Mucosa of rectum (tissue), 2 donors: ENCODE data around the gene RFX8.
"Not testable (repeated sequence)": the region's sequence is repeated elsewhere in the genome, so short reads cannot be mapped to it uniquely, and the experiment has no call there.

ENCODE experiments used
- H3K27ac ChIP-seq, 2 donors: one replicate each; pipeline ENCODE4 v1.7.0; 2013; ENCODE audit warnings: inconsistent platforms in 2 of 2, low read depth in 2 of 2, low read length in 2 of 2
- H3K27me3 ChIP-seq, 2 donors: one replicate each; pipeline ENCODE4 v1.7.0; 2013; ENCODE audit warnings: low read length in 2 of 2; ENCODE audit not compliant: control insufficient read depth in 2 of 2, insufficient read depth in 2 of 2
- H3K36me3 ChIP-seq, 2 donors: one replicate each; pipeline ENCODE4 v1.7.0; 2013; ENCODE audit warnings: low read length in 2 of 2; ENCODE audit not compliant: control insufficient read depth in 2 of 2, insufficient read depth in 2 of 2
- H3K4me1 ChIP-seq, 2 donors: one replicate each; pipeline ENCODE4 v1.7.0; 2013; ENCODE audit warnings: low read length in 2 of 2, mild to moderate bottlenecking in 1 of 2; ENCODE audit not compliant: control insufficient read depth in 2 of 2, insufficient read depth in 2 of 2
- H3K4me3 ChIP-seq, 2 donors: one replicate each; pipeline ENCODE4 v1.7.0; 2013; ENCODE audit warnings: low read length in 2 of 2
- H3K9ac ChIP-seq, 2 donors: one replicate each; pipeline ENCODE4 v1.7.0; 2013; ENCODE audit warnings: low read length in 2 of 2, low read depth in 1 of 2, mild to moderate bottlenecking in 1 of 2
- H3K9me3 ChIP-seq, 2 donors: one replicate each; pipeline ENCODE4 v1.7.0; 2013; ENCODE audit warnings: low read length in 2 of 2; ENCODE audit not compliant: control insufficient read depth in 2 of 2
- donor health status: healthy.
- donor health status: Normal muscosa, but diverticular disease.

Gene RFX8

DNA sequence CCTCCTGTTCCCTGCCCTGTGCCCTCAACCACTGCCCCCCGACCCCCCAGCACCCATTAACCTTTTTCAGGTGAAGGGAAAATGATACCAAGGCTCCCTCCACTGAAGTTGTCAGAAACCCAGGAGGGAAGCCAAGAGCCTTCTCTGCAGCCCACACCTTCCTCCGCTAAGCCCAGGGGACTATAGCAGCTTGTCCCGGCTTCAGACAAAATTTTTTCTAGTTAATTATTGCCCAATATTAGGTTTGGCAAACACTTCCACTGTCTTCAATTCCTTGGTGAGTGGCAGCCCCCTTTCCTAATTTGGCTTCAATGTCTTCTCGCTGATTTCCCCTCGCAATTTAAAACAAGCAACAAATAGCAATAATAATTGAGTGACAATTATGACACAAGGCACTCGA is 23.9 kb downstream of the RFX8 start:
- H3K4me3 ChIP-seq, result no peak overlapping the region
- no peaks in the 10 kb centered on the region for H3K27me3 ChIP-seq
- no peak overlapping the region for H3K9ac ChIP-seq
- no peaks in the 10 kb centered on the region for H3K4me1 ChIP-seq
- H3K9me3 ChIP-seq, result no peaks in the 10 kb centered on the region
- no peaks in the 10 kb centered on the region for H3K36me3 ChIP-seq
- H3K27ac ChIP-seq, result no peak overlapping the region

DNA sequence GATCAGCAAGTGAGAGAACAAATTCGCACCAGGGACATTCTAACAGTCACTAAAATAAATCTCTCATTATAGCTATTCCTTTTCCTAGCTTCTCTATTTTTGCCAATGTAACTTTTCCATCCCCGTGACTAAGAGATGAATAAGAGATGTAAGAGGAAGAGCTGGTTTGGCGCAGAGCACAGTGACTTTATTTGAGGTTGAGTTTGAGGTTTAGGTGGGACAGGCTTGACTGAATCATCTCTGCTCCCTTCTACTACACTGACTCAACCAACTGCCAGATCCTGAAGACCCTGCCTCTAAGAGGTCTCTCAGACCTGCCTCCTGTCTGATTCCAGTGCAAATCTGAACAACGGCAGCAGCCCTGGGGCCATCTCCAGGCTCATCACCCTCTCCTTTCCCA is 28.0 kb downstream of the RFX8 start:
- H3K9me3 ChIP-seq, result no peaks in the 10 kb centered on the region
- no peaks in the 10 kb centered on the region for H3K27me3 ChIP-seq
- no peak overlapping the region for H3K4me3 ChIP-seq

DNA sequence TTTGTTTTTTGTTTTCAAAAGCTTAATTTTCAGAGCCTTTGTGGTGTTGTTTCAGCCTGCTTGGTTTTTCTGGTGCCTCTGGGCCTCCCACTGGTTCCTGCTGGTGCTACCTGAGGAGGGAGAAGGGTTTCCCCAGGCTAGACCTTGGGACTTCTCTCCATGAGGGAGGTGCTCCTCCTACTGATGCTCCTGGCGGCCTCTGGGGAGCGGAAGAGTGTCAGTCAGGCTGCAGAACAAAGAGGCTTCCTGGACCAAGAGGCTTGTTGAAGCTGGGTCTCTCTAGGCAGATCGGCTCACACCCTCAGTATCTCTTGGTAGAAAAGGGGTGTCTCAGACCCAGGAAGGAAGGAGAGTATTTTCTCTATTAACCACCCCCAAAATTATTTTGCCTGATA is 32.2 kb downstream of the RFX8 start:
- no peak overlapping the region for H3K4me3 ChIP-seq
- no peak overlapping the region for H3K27ac ChIP-seq
- H3K9ac ChIP-seq, result no peak overlapping the region
- H3K27me3 ChIP-seq, result no peaks in the 10 kb centered on the region
- H3K4me1 ChIP-seq, result no peaks in the 10 kb centered on the region
- no peaks in the 10 kb centered on the region for H3K36me3 ChIP-seq
- no peaks in the 10 kb centered on the region for H3K9me3 ChIP-seq

More for the DNA sequence above, 28.0 kb downstream of the RFX8 start:
- no peaks in the 10 kb centered on the region for H3K4me1 ChIP-seq
- no peak overlapping the region for H3K9ac ChIP-seq
- no peak overlapping the region for H3K27ac ChIP-seq
- no peaks in the 10 kb centered on the region for H3K36me3 ChIP-seq

DNA sequence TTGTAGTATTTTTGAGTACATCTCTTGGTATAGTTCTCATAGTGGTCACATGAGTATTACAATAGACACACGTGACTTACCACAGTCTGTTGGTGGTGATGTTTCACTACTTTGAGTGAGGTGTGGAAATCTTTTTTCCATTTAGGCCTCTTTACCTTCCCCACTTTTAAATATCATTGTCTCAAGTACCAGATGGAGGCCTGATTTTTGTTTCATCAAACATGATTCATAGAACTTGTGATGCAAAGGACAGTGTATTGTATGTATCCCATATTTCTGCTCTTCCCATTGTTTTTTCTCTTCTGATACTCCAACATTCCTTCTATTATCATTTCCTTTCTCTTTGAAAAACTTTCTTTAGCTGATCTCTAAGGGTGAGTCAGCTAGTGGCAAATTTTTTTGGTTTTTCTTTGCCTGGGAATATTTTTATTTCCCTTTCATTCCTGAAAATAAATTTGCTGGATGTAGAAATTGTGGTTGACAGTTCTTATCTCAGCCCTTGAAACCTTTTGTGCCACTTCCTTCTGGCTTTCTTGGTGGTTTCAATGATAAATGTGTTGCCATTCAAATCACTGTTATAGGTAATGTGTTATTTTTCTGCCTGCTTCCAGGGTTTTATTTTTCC is 32.8 kb downstream of the RFX8 start:
- H3K9ac ChIP-seq, result no peak overlapping the region
- no peaks in the 10 kb centered on the region for H3K4me1 ChIP-seq
- no peak overlapping the region for H3K27ac ChIP-seq
- H3K36me3 ChIP-seq, result no peaks in the 10 kb centered on the region
- no peaks in the 10 kb centered on the region for H3K27me3 ChIP-seq
- H3K4me3 ChIP-seq, result no peak overlapping the region
- no peaks in the 10 kb centered on the region for H3K9me3 ChIP-seq

DNA sequence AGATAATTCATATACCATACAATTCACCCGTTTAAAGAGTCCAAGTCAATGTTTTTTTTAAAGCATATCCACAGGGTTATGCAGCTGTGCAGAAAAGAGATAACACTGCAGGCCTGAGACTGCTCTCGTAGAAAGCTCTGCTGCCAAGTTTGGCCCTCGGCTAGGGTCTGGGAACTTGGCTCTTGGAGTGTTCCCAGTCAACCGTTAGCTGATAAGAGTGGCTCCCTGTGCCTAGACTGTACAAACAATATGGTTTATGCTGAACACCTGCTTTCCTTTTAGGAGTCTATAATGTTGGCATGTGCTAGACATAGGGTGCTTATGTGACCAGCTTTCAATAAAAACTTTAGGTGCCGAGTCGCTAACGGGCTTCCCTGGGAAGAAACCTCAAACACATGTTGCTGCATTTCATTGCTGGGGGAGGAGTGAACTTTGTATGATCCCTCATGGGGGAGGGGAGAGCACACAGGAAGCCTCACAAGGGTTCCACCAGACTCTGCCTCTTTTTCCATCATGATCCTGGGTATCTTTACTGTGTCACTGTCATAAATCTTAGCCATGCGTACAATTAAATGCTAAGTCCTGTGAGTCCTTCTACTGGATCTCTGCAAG is 34.7 kb downstream of the RFX8 start:
- no peak overlapping the region for H3K9ac ChIP-seq
- no peak overlapping the region for H3K27ac ChIP-seq
- no peaks in the 10 kb centered on the region for H3K4me1 ChIP-seq
- no peaks in the 10 kb centered on the region for H3K9me3 ChIP-seq
- no peaks in the 10 kb centered on the region for H3K27me3 ChIP-seq
- no peak overlapping the region for H3K4me3 ChIP-seq
- H3K36me3 ChIP-seq, result no peaks in the 10 kb centered on the region

DNA sequence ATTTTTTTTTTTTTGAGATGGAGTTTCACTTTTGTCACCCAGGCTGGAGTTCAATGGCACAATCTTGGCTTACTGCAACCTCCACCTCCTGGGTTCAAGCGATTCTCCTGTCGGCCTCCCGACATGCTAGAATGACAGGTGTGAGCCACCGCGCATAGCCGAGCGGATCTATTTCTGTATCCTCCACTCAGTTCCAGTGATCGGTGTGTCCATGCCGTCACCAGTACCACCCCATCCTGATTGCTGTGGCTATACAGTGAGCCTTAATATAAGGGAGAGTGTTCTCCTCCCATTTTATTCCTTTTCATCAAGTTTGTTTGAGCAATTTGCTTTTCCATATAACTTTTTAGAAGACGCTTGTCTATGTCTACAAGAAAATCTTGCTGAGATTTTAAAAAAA is 35.2 kb downstream of the RFX8 start:
- no peak overlapping the region for H3K27ac ChIP-seq
- no peak overlapping the region for H3K4me3 ChIP-seq
- no peak overlapping the region for H3K9ac ChIP-seq
- no peaks in the 10 kb centered on the region for H3K9me3 ChIP-seq
- no peaks in the 10 kb centered on the region for H3K36me3 ChIP-seq
- H3K27me3 ChIP-seq, result no peaks in the 10 kb centered on the region
- no peaks in the 10 kb centered on the region for H3K4me1 ChIP-seq

DNA sequence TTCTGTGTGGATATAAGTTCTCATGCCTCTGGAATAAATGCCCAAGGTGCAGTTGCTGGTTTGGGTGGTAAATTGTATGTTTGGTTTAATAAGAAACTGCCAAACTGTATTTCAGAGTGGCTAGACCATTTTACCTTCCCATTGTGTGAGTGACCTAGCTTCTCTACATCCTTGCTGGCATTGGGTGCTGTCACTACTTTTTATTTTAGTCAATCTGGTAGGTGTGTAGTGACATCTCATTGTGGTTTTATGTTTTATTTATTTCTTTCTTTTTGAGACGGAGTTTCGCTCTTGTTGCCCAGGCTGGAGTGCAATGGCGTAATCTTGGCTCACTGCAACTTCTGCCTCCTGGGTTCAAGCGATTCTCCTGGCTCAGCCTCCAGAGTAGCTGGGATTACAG is 36.4 kb downstream of the RFX8 start:
- H3K27me3 ChIP-seq, H3K4me1 ChIP-seq, H3K4me3 ChIP-seq, H3K9ac ChIP-seq, H3K9me3 ChIP-seq, H3K27ac ChIP-seq, H3K36me3 ChIP-seq: not testable (repeated sequence)

DNA sequence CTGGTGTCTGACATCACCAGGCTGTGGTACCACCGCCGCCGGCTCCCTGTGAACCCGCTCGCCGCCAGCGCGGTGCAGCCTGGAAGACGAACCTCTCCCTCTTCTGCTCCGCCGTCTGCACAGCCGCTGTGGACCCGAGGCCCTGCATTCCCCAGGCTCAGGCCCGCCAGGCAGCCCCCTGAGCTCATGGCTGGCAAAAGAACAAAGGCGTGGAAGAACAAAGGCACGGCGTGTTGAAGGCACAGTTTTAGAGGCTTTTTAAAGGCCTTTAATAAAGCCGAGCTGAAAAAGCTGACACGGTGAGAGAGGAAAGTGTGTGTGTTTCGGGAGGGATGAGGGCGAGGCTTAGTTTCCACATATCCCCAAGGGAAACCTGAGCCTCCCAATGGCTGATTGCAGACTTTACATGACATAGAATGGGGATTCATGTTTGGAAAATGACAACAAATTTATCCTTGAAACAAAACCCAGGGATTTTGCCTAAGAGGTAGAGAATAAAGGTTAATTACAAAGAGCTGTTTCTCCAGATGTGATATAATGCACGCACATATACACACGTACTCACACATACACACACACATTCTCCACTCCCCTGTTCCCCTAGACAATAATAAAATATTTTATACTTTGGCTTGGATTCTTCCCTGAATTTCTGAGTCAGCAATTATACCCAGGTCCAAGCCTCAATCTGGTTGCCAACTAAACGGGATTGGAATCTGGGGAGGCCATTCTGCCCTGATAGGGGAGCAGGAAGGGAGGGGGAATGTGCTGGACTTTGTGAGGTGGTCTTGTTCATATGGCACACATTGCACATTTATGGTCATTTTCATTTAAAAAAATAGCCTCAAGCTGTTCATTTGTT is 39.7 kb downstream of the RFX8 start:
- Histone ChIP-seq H3K9ac (no peak overlapping the region), H3K27ac (no peak overlapping the region), H3K36me3 (no peaks in the 10 kb centered on the region), H3K4me3 (no peak overlapping the region), H3K9me3 (no peaks in the 10 kb centered on the region), H3K4me1 (no peaks in the 10 kb centered on the region), H3K27me3 (no peaks in the 10 kb centered on the region)

DNA sequence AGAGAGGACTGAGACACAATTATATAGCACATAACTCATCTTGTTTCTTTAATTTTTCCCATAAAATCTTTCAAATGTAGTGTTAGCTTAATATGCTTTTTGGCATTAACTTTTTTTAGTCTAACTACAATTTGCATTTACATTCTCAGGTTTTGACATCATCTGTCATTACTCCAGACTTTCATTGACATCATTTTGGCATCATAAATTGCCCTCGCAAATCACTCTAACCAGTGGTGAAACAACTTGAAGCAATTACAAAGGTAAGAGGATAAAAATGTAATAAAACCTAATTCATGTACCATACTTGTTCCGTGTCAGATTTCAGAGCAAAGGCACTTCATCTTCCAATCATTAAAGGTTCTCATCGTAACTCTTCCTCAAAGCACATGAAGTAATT is 41.4 kb downstream of the RFX8 start:
- no peak overlapping the region for H3K4me3 ChIP-seq
- H3K9me3 ChIP-seq, result no peaks in the 10 kb centered on the region
- no peak overlapping the region for H3K27ac ChIP-seq
- no peak overlapping the region for H3K9ac ChIP-seq
- H3K4me1 ChIP-seq, result no peaks in the 10 kb centered on the region
- H3K27me3 ChIP-seq, result no peaks in the 10 kb centered on the region
- no peaks in the 10 kb centered on the region for H3K36me3 ChIP-seq

DNA sequence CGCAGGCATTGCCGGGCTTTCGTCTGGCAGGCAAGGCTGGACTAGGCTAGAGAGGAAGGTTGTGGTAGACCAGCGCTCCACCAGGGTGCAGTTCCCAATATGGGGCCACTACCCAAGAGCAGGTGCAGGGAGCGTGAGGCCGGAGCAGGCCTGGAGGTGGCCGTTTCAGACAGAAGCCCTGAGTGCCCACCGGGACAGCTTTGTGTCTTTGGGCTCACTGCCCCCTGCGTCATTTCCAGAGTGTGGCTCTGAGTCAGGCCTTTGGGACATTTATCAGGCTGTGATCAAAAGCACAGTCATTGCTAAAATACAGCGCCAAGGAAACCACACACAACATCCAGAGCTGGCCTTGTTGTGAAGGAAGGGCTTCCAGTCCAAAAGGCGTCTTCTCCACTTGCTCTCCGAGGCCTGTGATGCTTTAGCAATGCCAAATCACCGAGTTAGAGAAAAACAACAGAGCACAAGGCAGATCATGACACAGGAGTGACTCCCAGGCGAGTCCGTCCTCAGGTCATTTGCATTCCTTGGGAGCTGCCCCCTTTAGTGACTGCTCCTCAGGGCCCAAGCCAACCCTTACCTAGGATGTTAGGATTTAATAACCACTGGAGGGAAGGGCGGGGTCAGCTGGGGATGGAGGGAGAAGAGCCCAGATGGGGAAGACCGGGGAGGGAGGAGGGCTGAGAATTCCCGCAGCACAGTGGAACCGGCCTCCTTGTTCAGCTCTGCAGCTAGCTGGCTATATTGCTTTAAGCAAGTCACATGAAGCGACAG is 42.3 kb downstream of the RFX8 start:
- Histone ChIP-seq H3K4me3 (no peak overlapping the region), H3K27me3 (no peaks in the 10 kb centered on the region), H3K4me1 (no peaks in the 10 kb centered on the region), H3K9me3 (no peaks in the 10 kb centered on the region), H3K9ac (no peak overlapping the region), H3K27ac (no peak overlapping the region), H3K36me3 (no peaks in the 10 kb centered on the region)
